Endothelial cell of umbilical vein (primary cell): ENCODE measurements around the gene TMEM41B. TPM values are rescaled to one million over a fixed set of nuclear protein-coding genes. Genes with fewer than 3 reads are reported as not detected.

Source experiments
- BruUV-seq: library from RNA; stranded (reverse); fragments of 400-500 nt; replicated peaks from 2 replicates; lab custom pipeline; 2021; lab: Mats Ljungman, UMichigan
- CTCF ChIA-PET: fragments of 300-600, 350-600 bp; sonication (Branson Sonifier 250); formaldehyde crosslinking; loops from one replicate; lab custom pipeline; 2021; ENCODE audit warnings: antibody characterized with exemption, inconsistent platforms; lab: Charles Lee
- POLR2A ChIA-PET: fragments of 300-600, 350-600 bp; sonication (Branson Sonifier 250); formaldehyde crosslinking; loops from one replicate; lab custom pipeline; 2021; ENCODE audit warnings: antibody characterized with exemption, inconsistent platforms; lab: Charles Lee
- DNase-seq: peaks from one replicate; pipeline ENCODE4 v3.0.0-alpha.2; 2011; ENCODE audit warnings: low read depth, low spot score
- FAIRE-seq: peaks from 2 replicates; lab custom pipeline; 2011; peaks lifted over from hg19 to GRCh38; lab: Jason Lieb, UNC
- H2AFZ ChIP-seq: 2 replicates; pipeline ENCODE4 v1.6.0; 2012; ENCODE audit warnings: low read depth, low read length, control low read depth, inconsistent platforms
- H3K27ac ChIP-seq: 2 replicates; pipeline ENCODE4 v1.5.1; 2011; ENCODE audit warnings: low read depth, mild to moderate bottlenecking, control low read depth, low read length, moderate library complexity; ENCODE audit not compliant: insufficient read depth
- H3K27me3 ChIP-seq, 2 experiments: 2 replicates each; pipeline versions ENCODE4 v1.6.0 to v1.6.1; 2011; ENCODE audit warnings: low read length in 2 of 2, mixed read lengths in 1 of 2; ENCODE audit not compliant: control insufficient read depth in 2 of 2, insufficient read depth in 2 of 2
- H3K36me3 ChIP-seq, 2 experiments: 2 replicates in 1 of 2; 3 replicates in 1 of 2; pipeline ENCODE4 v1.5.1; 2011; ENCODE audit warnings: low read length in 2 of 2, mild to moderate bottlenecking in 1 of 2, moderate library complexity in 1 of 2; ENCODE audit not compliant: control insufficient read depth in 2 of 2, insufficient read depth in 2 of 2; ENCODE audit errors: extremely low read depth in 1 of 2
- H3K4me1 ChIP-seq: 3 replicates; pipeline ENCODE4 v1.5.1; 2011; ENCODE audit warnings: mild to moderate bottlenecking, low read length; ENCODE audit not compliant: control insufficient read depth, insufficient read depth; ENCODE audit errors: extremely low read depth
- H3K4me2 ChIP-seq: 2 replicates; pipeline ENCODE4 v1.6.1; 2011; ENCODE audit warnings: low read length, control low read depth, mixed read lengths; ENCODE audit not compliant: insufficient read depth
- H3K4me3 ChIP-seq, 3 experiments: fragments of 200-600 bp in 1 of 3; sonication (generic), shearing (Covaris generic) in 1 of 3; replicated peaks in 1 of 3; 2 replicates each; pipeline ENCODE4 v1.5.1; 2011 to 2016; ENCODE audit warnings: control low read depth in 3 of 3, low read length in 3 of 3, mild to moderate bottlenecking in 2 of 3, inconsistent platforms in 1 of 3, low read depth in 1 of 3, moderate library complexity in 1 of 3; ENCODE audit not compliant: insufficient read depth in 1 of 3
- H3K79me2 ChIP-seq: 2 replicates; pipeline ENCODE4 v1.6.0; 2012; ENCODE audit warnings: low read length, inconsistent platforms; ENCODE audit not compliant: control insufficient read depth, insufficient read depth
- H3K9ac ChIP-seq: replicated peaks from 2 replicates; pipeline ENCODE3; 2011; ENCODE audit warnings: low read length, control low read depth; ENCODE audit not compliant: insufficient read depth; ENCODE audit errors: extremely low read depth
- H3K9me1 ChIP-seq: replicated peaks from 3 replicates; pipeline ENCODE4 v1.6.0; 2011; ENCODE audit warnings: mild to moderate bottlenecking, low read length; ENCODE audit not compliant: control insufficient read depth, insufficient read depth; ENCODE audit errors: extremely low read depth
- H3K9me3 ChIP-seq: replicated peaks from 2 replicates; pipeline ENCODE4 v1.5.1; 2012; ENCODE audit warnings: low read length, inconsistent platforms; ENCODE audit not compliant: control insufficient read depth, insufficient read depth
- H4K20me1 ChIP-seq: replicated peaks from 2 replicates; pipeline ENCODE3; 2011; ENCODE audit warnings: mild to moderate bottlenecking, low read length; ENCODE audit not compliant: control insufficient read depth, insufficient read depth; ENCODE audit errors: extremely low read depth
- CTCF ChIP-seq, 2 donors: IDR thresholded peaks; 1 replicate in 1 of 2; 2 replicates in 1 of 2; pipeline ENCODE4 v1.5.1; 2011; ENCODE audit warnings: low read length in 2 of 2, mild to moderate bottlenecking in 2 of 2, moderate library complexity in 2 of 2, control low read depth in 1 of 2, inconsistent platforms in 1 of 2, low read depth in 1 of 2; ENCODE audit not compliant: insufficient read depth in 1 of 2; ENCODE audit errors: extremely low read depth in 1 of 2
- EZH2 ChIP-seq: IDR thresholded peaks from 2 replicates; pipeline ENCODE4 v1.6.1; 2012; ENCODE audit warnings: borderline replicate concordance, low read depth, mild to moderate bottlenecking, moderate library complexity, low read length, inconsistent platforms; ENCODE audit not compliant: severe bottlenecking
- FOS ChIP-seq: IDR thresholded peaks from 2 replicates; pipeline ENCODE4 v1.6.1; 2011; ENCODE audit warnings: mild to moderate bottlenecking, low read length, moderate library complexity, borderline replicate concordance; ENCODE audit not compliant: insufficient read depth
- GATA2 ChIP-seq: IDR thresholded peaks from 2 replicates; pipeline ENCODE4 v1.7.0; 2011; ENCODE audit warnings: low read depth, mild to moderate bottlenecking, moderate library complexity, mixed read lengths, low read length; ENCODE audit not compliant: insufficient read length, insufficient read depth
- JUN ChIP-seq: IDR thresholded peaks from 2 replicates; pipeline ENCODE4 v1.6.1; 2011; ENCODE audit warnings: borderline replicate concordance, low read depth; ENCODE audit not compliant: insufficient read length, insufficient read depth
- MAX ChIP-seq: IDR thresholded peaks from 2 replicates; pipeline ENCODE4 v1.6.1; 2011; ENCODE audit not compliant: insufficient read depth, insufficient read length
- MYC ChIP-seq: IDR thresholded peaks from one replicate; pipeline ENCODE4 v1.6.1; 2011; ENCODE audit warnings: mild to moderate bottlenecking, low read depth, low read length
- POLR2A ChIP-seq: IDR thresholded peaks from 2 replicates; pipeline ENCODE4 v1.6.1; 2012; ENCODE audit warnings: low read depth, mild to moderate bottlenecking, control low read depth, low read length
- POLR2AphosphoS5 ChIP-seq: IDR thresholded peaks from 2 replicates; pipeline ENCODE4 v1.6.1; 2012; ENCODE audit warnings: low read depth, mild to moderate bottlenecking, control low read depth, low read length, moderate library complexity; ENCODE audit not compliant: insufficient read depth
- dilution Hi-C: fragments of 300-500 bp; cut with MboI; formaldehyde crosslinking; loops from one replicate; pipeline ENCODE4 v1.15.0; 2019; ENCODE audit warnings: low sequenced_read_pairs; ENCODE audit not compliant: extremely low pct_ligation_motif_present
- intact Hi-C: fragments of 100-400 bp; cut with micrococcal nuclease; formaldehyde crosslinking; loops from one replicate; pipeline ENCODE4 v1.10.0; 2022
- polyA plus RNA-seq, 4 experiments: library from polyadenylated mRNA; depleted of rRNA in 3 of 4; stranded (reverse) in 3 of 4; unstranded in 1 of 4; fragments of >200 nt; gene quantifications; 2 replicates each; pipeline versions ENCODE4 v1.2.1 to v1.2.3, GENCODE V29; 2011 to 2012; ENCODE audit warnings: missing spikeins in 1 of 4
- total RNA-seq: library from RNA; stranded (reverse); gene quantifications from 2 replicates; pipeline ENCODE4 v1.2.3, GENCODE V29; 2021

TMEM41B gene
- total and polyA plus RNA-seq, 2 donors (not counting 3 experiments of a cell fraction or from before 2014, with no cell fraction given), result 16.6 to 39.0 TPM

GRCh38 chr11:9332655-9333054 lies 18.3 kb upstream of the TMEM41B start:
- POLR2A ChIA-PET, result no interaction called here
- Histone ChIP-seq H3K27ac (no peak overlapping the region), H3K27me3 (no peaks in the 10 kb centered on the region), H4K20me1 (no peaks in the 10 kb centered on the region), H3K9ac (no peak overlapping the region), H3K9me3 (no peaks in the 10 kb centered on the region), H3K79me2 (no peaks in the 10 kb centered on the region), H2AFZ (no peak overlapping the region), H3K4me2 (no peak overlapping the region), H3K36me3 (no peaks in the 10 kb centered on the region), H3K4me1 (no peaks in the 10 kb centered on the region), H3K4me3 (no peak overlapping the region), H3K9me1 (no peaks in the 10 kb centered on the region)
- no peak for FAIRE-seq
- dilution Hi-C loops, result no loop called here
- no TSS peak for BruUV-seq
- TF ChIP-seq EZH2 (no peak), POLR2A (no peak), CTCF (IDR thresholded peaks at IDR 0.05; ENCODE audit: extremely low read depth in 1 of 2, insufficient read depth in 1 of 2, low read depth in 1 of 2, low read length in 2 of 2) (no peak), MYC (no peak), MAX (no peak), GATA2 (no peak), POLR2AphosphoS5 (no peak), FOS (no peak), JUN (no peak)
- intact Hi-C loops, result no loop called here
- no peak for DNase-seq
- CTCF ChIA-PET, result interaction anchor here (0.6 to 0.9 kb wide), 2 partner anchors 12 to 80 kb away, joined by 3 to 4 read pairs; no protein-coding TSS in a partner anchor
